Lung (tissue), 12 donors: ENCODE data around the gene NAGLU. TPM values are rescaled to one million over a fixed set of nuclear protein-coding genes. Genes with fewer than 3 reads are reported as not detected.
"Not testable (repeated sequence)": the region's sequence is repeated elsewhere in the genome, so short reads cannot be mapped to it uniquely, and the experiment has no call there.

Source experiments
- ATAC-seq: fragments of 200-7000 bp; cut with Tn5 transposase; one replicate; pipeline ENCODE4 v1.9.1; 2020; ENCODE audit warnings: moderate number of reproducible peaks; ENCODE audit not compliant: insufficient read depth, low FRiP score
- DNase-seq, 3 donors: peaks; one replicate each; pipeline ENCODE4 v3.0.0-alpha.2; 2013 to 2017
- H3K27ac ChIP-seq, 2 donors: one replicate each; pipeline ENCODE4 v1.5.1; 2013; ENCODE audit warnings: mild to moderate bottlenecking in 2 of 2, moderate library complexity in 2 of 2, control low read depth in 1 of 2, inconsistent platforms in 1 of 2, low read depth in 1 of 2, low read length in 1 of 2
- H3K27me3 ChIP-seq, 3 donors: one replicate each; pipeline ENCODE4 v1.5.1; 2013; ENCODE audit warnings: low read length in 2 of 3; ENCODE audit not compliant: control insufficient read depth in 3 of 3, insufficient read depth in 3 of 3
- H3K36me3 ChIP-seq, 4 donors: one replicate each; pipeline ENCODE4 v1.5.1; 2013; ENCODE audit warnings: low read length in 4 of 4, mild to moderate bottlenecking in 1 of 4, moderate library complexity in 1 of 4; ENCODE audit not compliant: control insufficient read depth in 4 of 4, insufficient read depth in 4 of 4
- H3K4me1 ChIP-seq, 5 donors: one replicate each; pipeline ENCODE4 v1.5.1; 2013; ENCODE audit warnings: low read length in 5 of 5, mild to moderate bottlenecking in 2 of 5, moderate library complexity in 1 of 5; ENCODE audit not compliant: control insufficient read depth in 5 of 5, insufficient read depth in 5 of 5
- H3K4me3 ChIP-seq: one replicate; pipeline ENCODE4 v1.5.1; 2013; ENCODE audit warnings: mild to moderate bottlenecking, control low read depth, moderate library complexity
- H3K9ac ChIP-seq, 2 donors: one replicate each; pipeline ENCODE4 v1.5.1; 2013; ENCODE audit warnings: low read length in 2 of 2, control low read depth in 1 of 2; ENCODE audit not compliant: insufficient read depth in 1 of 2
- H3K9me3 ChIP-seq, 4 donors: one replicate each; pipeline ENCODE4 v1.5.1; 2013; ENCODE audit warnings: low read length in 3 of 4, mild to moderate bottlenecking in 1 of 4, moderate library complexity in 1 of 4; ENCODE audit not compliant: control insufficient read depth in 4 of 4, insufficient read depth in 3 of 4
- CTCF ChIP-seq: IDR thresholded peaks from 2 replicates; pipeline ENCODE4 v1.5.1; 2012; ENCODE audit warnings: mild to moderate bottlenecking; ENCODE audit errors: control extremely low read depth, extremely low read depth
- WGBS, 2 donors: extraction: QIAGEN DNeasy Blood & Tissue Kit; methylation state at CpG; one replicate each; pipeline ENCODE4 v1.1.7; 2013; 5-methylcytosine and 5-hydroxymethylcytosine counted together
- polyA plus RNA-seq, 2 donors: library from polyadenylated mRNA; stranded (reverse); fragments of 200-250 nt; gene quantifications; one replicate each; pipeline ENCODE4 v1.2.1, GENCODE V29; 2013
- total RNA-seq, 2 donors: library from RNA; depleted of rRNA in 1 of 2; stranded (reverse); fragments of >200 nt in 1 of 2; gene quantifications; one replicate each; pipeline ENCODE4 v1.2.1, GENCODE V29; 2014 to 2021
- donor health status: control.
- donor health status: control.
- donor health status: Bipolar disorder and iron deficiency.
- donor health status: healthy.
- donor health status: DM: yes; HTN: yes; CAD: no.

Gene NAGLU
- total and polyA plus RNA-seq, 4 donors = 16.8 to 69.8 (median 35.1) TPM

- no peaks in the 10 kb centered on the region for H3K9me3 ChIP-seq
- DNase-seq (peak; percentile 92 to 94 (median 93)), ATAC-seq (peak; percentile 90)
- peaks cover 0 to 4% (median 0%) of the 10 kb centered on the region in 4 donors for H3K36me3 ChIP-seq
- TF ChIP-seq CTCF = no peak
- peak overlapping the region; percentile 93 to 94 for H3K9ac ChIP-seq
- H3K27me3 ChIP-seq = no peaks in the 10 kb centered on the region
- H3K4me1 ChIP-seq = peaks cover 0 to 18% (median 4%) of the 10 kb centered on the region in 5 donors
- H3K4me3 ChIP-seq = peak overlapping the region; percentile 92
- WGBS, 2 donors = 1% methylated on average over 62 to 82 of the region's 82 CpGs
- peak overlapping the region; percentile 86 to 92 for H3K27ac ChIP-seq
These were observed 18.4 kb downstream of the NAGLU start for GRCh38 chr17:42554250-42555121.

GRCh38 chr17:42555122-42555622, 19.1 kb downstream of the NAGLU start:
- 23 to 28% methylated on average over 4 of the region's 4 CpGs for WGBS, 2 donors
- Histone ChIP-seq H3K36me3 (peaks cover 0 to 4% (median 0%) of the 10 kb centered on the region in 4 donors), H3K4me3 (peak overlapping the region; percentile 92), H3K27me3 (no peaks in the 10 kb centered on the region), H3K27ac (peak overlapping the region; percentile 86 to 92), H3K9ac (peak overlapping the region; percentile 93 to 94), H3K9me3 (no peaks in the 10 kb centered on the region), H3K4me1 (peaks cover 0 to 18% (median 4%) of the 10 kb centered on the region in 5 donors)
- no peak for TF ChIP-seq CTCF
- DNase-seq (no peak), ATAC-seq (no peak)

- not testable (repeated sequence) for ATAC-seq, H3K36me3 ChIP-seq, H3K27me3 ChIP-seq, H3K9me3 ChIP-seq, H3K4me3 ChIP-seq, H3K9ac ChIP-seq, H3K27ac ChIP-seq, DNase-seq
- H3K4me1 ChIP-seq = peaks cover 0 to 18% (median 4%) of the 10 kb centered on the region in 5 donors
- 77 to 78% methylated on average over 5 of the region's 5 CpGs for whole genome bisulfite sequencing, 2 donors
These were observed 20.0 kb downstream of the NAGLU start for GRCh38 chr17:42555961-42556617.

- Histone ChIP-seq H3K9ac (no peak overlapping the region), H3K36me3 (peaks cover 0 to 7% (median 2%) of the 10 kb centered on the region in 4 donors), H3K27me3 (no peaks in the 10 kb centered on the region), H3K4me3 (no peak overlapping the region), H3K4me1 (peaks cover 3 to 30% (median 14%) of the 10 kb centered on the region in 5 donors), H3K27ac (peak overlapping the region in 1 of 2 donors; percentile 26), H3K9me3 (no peaks in the 10 kb centered on the region)
- ATAC-seq (no peak), DNase-seq (no peak)
- WGBS, 2 donors = 76 to 89% methylated on average over 6 of the region's 6 CpGs
- no peak for TF ChIP-seq CTCF
These were observed 23.0 kb downstream of the NAGLU start for GRCh38 chr17:42559075-42559474.
